ENCODE results near the gene ITGA4.
A peak's percentile ranks its signal among the peaks of the same experiment; 100 is the strongest.
"Not testable (repeated sequence)": the region's sequence is repeated elsewhere in the genome, so short reads cannot be mapped to it uniquely, and the experiment has no call there.

The ITGA4 gene

DNA sequence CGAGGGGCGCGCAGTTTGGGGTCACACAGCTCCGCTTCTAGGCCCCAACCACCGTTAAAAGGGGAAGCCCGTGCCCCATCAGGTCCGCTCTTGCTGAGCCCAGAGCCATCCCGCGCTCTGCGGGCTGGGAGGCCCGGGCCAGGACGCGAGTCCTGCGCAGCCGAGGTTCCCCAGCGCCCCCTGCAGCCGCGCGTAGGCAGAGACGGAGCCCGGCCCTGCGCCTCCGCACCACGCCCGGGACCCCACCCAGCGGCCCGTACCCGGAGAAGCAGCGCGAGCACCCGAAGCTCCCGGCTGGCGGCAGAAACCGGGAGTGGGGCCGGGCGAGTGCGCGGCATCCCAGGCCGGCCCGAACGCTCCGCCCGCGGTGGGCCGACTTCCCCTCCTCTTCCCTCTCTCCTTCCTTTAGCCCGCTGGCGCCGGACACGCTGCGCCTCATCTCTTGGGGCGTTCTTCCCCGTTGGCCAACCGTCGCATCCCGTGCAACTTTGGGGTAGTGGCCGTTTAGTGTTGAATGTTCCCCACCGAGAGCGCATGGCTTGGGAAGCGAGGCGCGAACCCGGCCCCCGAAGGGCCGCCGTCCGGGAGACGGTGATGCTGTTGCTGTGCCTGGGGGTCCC is at the start of gene ITGA4:
TSS of gene ITGA4 (plus strand) at position 266 of the 620 bp plus-strand sequence. CDS start at position 535, 269 bp downstream.
- DNase-seq (ENCODE audit: low read depth), result peak; percentile 81

DNA sequence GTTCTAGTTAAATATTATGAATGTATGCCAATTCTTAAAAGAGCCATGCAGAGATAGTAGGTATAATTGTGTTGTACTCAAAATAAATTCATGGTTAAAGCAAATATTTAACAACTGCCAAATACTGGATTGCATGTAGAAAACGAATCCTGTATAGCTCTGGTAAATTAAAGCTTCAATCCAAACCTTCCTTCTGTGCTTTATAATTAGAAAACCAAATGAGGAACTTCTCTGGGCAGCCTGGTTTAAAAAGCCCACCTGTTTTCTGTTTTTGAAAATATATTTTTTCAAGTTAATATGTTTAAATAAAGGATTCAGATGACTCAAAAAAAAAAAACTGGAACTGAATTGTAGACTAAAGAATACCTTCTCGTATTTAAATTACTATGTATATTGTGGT is 48.3 kb upstream of the ITGA4 start:
- no peak for DNase-seq (ENCODE audit: low read depth)

DNA sequence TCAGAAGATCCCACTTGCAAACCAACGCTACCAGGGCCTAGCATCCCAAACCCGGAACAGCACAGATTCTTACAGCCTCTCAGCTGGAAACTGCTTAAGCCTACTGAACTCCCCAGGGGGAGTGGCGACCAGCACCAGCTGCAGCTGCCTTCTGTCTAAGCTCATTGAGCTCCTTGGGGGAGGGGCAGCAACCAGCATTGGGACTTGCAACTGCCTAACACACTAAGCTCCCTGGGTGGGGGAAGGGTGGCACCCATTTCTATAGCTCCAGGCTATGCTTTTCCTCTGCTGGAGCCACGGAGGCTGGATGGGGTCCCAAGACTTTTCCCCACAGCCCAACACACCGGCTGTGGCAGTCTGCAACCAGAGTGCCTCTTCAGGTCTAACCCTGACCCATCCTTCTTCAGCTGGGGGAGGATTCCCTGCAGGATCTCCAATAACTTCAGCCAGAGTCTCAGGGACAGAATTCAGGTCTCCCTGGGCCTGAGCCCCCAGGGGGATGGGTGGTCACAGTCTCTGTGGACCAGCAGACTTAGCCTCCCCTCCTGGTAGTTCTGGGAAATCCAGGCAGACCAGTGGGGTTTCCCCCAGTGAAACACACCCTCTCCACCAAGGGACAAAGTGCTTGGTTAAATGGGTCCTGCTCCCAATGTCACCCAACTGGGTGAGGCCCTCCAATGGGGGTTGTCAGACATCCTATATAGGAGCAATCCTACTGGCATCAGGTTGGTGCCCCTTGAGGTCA is 45.9 kb upstream of the ITGA4 start:
- DNase-seq (ENCODE audit: low read depth), result no peak

DNA sequence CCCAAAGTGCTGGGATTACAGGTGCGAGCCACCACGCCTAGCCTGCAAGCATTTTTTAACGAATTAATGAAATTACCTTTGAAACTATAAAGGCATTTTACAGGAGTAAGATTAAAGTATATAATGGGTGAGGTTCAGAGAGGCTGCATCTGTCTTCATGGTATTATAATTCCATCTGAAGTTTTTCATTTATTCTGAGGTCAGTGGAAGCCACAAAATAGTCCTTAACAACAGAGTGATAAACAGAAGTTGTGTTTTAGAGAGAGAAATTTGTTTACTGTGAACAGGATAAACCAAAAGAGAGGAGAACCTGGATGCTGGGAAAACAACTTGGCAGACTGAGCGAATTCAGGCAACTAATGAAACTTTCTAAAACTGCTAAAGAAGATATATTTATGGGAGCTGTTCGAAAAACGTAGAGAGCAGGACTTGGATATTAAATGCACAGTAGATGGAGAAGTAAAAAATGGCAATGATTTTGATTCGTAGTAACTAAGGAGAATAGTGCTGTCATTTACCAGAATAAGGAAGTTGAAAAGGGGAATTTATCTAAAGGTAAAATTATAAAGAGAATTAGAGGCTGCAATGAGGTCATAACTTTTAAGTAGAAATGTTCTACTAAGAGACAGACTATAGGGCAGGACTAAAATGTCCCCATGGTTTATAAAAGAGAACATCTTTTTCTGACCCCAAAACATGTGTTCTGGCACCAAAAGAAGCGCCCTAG is 37.9 kb upstream of the ITGA4 start:
- no peak for DNase-seq (ENCODE audit: low read depth)

DNA sequence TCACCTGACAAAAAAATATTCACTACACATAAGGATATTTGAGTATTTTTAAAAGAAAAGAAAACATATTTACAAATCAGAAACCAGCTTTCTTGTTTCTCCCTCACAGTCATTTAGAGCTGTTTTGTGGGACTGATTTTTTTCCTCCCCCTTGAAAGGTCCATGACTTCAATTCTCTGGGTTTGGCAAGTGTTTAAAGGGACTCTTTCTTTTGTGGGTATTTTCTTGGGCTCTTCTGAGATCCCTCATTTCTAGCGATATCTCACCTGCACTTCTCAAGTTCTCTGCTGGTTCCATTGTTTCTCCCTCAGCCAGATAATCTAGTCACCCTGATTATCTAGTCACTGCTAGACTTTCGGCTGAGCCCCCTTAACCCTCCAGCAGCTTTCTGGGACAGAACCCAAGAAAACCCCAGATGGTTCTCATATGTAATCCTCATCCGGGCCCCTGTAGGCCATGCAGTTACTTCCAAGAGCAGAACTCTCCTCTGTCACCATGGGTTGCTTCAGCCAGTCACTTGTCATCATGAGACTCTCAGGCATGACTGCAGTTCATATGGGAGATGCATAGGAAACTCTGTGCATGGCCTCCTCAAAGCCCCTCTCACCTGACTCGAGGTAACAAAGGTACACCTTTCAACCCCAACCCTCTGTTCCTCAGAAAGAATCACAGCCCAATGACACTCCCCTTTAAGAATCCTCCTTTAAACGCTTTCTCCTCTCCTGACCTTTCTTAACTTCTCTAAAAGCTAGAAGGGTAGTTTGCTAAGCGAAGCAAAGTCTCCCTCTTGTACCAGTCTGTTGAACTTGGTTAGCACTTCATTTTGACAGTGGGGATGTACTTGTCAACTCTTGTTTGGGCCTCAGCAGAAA is 36.7 kb upstream of the ITGA4 start:
- DNase-seq (ENCODE audit: low read depth), result no peak

DNA sequence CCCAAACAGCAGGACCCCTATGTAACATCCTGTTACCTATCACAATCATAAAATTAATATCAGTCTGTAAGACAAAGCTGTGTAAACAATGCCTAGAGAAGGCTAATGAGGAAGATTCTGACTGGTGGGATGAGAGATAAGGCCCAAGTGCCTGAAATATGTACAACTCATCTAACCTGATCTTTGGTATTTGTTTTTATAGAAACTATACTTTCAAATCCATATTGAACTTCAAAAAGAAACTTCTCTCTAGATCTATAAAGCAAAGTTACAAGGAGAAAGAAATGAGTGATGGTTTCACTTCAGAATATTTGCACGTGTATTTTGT is 36.1 kb upstream of the ITGA4 start:
- no peak for DNase-seq (ENCODE audit: low read depth)

DNA sequence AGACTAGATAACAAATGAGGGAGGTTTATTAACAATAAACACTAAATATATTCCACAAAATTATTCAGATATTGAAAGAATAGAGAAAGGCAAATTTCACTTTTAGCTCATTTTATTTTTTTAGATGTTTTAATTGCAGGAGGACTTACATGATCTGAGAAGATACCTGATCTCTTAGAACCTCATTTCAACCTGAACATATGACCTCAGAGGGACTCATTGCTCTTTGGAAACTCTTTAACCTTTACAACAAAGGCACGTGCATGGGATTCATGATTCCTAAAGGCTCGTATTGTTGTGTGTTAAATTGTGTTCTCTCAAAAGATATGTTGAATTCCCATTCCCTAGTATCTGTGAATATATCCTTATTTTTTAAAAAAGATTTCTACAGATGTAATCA is 35.7 kb upstream of the ITGA4 start:
- DNase-seq (ENCODE audit: low read depth), result no peak

DNA sequence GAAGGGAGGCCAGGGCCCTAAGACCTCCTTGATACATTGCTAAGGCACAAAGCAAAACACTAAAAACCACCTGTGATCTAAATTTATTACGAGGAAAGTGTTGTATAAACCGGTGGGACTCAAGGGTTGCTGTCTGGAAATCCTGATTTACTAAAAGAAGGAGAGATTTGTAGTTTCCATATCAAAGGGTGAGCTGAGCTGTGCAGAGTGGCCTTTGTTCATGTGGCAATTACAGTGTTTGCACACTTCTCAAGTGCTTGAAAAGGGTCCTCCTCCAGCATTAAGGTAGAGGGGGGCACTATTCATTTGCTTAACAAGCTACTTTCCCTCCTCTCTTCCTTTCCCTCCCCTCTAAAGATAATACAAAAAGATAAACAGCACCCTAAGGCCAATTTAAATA is 30.5 kb upstream of the ITGA4 start:
- DNase-seq (ENCODE audit: low read depth), result no peak

DNA sequence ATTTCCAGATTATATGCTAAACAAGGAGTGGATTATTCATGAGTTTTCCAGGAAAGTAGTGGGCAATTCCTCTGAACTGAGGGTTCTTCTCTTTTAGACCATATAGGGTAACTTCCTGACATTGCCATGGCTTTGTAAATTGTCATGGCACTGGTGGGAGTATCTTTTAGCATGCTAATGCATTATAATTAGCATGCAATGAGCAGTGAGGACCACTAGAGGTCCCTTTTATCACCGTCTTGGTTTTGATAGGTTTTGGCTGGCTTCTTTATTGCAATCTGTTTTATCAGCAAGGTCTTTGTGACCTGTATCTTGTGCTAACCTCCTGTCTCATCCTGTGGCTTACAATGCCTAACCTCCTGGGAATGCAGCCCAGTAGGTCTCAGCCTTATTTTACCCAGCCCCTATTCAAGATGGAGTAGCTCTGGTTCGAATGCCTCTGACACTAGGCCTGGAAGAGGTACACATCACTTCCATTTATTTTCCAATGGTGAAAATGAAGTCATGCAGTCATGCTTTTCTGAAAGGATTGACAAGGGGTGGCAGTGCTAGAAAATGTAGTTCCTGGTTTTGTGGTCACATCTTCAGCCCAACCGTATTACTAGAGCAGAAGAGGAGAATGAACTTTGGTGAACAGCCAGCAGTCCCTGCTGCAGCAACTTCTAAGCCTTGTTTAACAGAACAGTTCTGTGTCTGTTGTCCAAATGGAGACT is 26.6 kb upstream of the ITGA4 start:
- DNase-seq (ENCODE audit: low read depth), result no peak

DNA sequence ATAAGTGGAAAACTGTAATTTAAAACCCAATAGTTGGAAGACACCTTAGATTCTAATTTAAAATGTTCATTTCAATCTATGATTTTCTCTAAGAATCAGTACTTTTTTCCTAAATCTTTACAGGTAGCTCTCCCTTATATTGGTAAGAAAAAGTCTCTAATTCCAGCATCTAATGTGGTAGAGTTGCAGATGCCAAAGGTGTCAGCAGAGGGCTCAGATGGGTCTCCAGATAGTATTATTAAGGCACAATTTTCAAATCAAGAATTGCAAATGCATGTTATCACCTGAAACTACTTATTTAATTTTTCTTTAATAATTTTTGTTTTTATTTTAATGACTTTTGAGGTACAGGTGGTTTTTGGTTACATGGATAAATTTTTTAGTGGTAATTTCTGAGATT is 25.5 kb upstream of the ITGA4 start:
- no peak for DNase-seq (ENCODE audit: low read depth)

DNA sequence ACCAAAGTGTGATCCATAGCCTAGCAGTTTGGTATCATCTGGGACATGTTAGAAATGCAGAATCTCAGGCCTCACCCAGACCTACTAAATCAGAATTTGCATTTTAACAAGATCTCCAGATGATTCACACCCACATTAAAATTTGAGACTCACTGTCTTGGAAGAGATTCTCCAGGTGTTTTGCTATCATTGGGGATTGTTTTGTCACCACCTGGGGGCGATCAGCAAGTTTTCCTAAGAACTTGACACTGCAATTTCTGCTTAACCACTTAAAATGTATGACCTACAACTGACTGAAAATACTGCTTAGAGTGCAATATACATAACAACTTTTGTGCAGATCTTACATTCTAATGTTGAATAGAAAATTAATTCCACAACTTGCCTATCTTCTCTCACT is 18.9 kb upstream of the ITGA4 start:
- no peak for DNase-seq (ENCODE audit: low read depth)

DNA sequence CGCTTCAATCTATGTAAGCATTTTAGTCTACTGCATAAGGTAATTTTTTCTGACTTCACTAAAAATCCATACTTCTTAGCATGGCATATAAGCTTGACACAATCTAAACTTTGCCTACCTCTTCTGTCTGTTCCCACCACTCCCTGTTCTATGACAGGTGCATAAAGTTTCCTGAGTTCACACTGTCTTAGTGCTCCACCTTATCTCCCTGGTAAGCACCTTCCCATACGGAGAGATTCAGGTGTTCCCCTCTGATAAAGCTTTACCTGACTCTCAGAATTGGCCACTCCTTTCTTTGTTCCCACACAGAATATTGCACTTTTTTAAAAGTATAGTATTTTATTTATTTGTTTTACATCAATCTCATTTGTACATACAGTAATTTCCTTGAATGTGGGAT is 16.8 kb upstream of the ITGA4 start:
- no peak for DNase-seq (ENCODE audit: low read depth)

DNA sequence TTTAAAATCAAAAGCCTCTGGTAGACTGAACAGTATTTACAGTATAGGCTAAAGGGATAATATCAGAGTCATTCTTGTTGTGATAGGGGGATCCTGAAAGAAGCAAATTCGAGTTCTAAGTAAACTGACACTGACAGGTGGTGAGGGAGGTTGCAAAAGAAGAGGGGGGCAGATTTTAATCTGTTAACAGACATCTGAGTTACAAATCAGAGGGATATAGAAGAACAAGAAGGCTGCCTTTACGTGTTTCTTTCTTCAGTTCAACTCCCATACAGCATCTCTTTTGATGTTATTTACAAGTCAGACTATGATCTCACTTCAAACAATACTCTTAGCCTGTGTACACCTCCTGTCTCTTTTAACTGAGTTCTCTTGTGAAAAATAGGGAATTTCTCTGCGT is 16.3 kb upstream of the ITGA4 start:
- DNase-seq (ENCODE audit: low read depth), result no peak

DNA sequence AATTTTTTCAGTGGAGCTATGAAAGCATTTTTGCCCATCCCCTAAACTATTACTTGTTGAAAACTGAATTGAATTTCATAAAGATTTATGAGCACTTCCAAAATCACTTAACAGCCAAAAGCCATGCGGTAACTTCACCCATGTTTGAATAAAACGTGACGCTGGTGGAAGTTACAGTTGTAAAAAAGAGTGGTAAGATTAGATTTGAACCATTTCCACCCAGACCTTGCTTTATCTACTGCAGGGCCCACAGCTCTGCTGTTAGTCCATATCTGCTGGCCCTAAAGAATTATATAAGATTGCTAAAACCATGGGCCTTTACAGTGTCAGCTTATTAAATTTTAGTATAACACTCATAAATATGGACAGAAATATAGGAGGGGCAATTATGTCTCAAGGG is 15.5 kb upstream of the ITGA4 start:
- no peak for DNase-seq (ENCODE audit: low read depth)

DNA sequence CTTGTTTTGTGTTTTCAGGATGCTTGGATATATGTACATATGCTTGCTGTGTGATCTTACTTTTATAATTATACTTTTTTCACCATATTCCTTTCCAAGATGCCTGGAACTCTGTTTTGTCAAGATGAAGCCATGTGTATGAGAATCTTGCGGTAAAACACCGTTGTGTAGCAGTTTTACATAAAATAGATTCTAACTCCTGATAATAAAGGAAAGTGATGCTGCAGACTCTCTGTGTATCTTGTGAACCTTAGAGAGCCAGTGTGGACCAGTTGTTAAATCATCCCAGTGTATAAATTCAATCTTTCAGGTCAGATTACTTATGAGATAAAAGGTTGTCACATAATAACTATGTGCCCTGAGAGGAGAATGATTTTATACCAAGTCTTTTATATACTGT is 12.5 kb upstream of the ITGA4 start:
- DNase-seq (ENCODE audit: low read depth), result no peak

DNA sequence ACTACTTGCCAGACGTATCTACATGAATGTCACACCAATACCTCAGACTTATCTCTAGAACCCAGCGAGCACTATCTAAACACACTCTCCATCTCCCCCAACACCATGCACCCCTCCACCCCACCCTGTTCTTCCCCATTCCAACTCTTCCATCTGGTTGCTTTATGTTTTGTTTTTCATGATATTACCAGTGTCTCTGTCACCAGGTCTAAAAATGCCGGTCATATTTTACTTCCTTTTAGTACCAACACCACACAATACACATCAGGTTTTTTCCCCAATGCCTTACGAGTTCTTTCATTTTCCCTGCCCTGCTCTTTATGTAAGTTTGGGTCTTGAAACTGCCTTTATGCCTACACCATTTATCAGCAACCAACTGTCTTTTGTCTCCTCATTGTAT is 10.2 kb upstream of the ITGA4 start:
- DNase-seq (ENCODE audit: low read depth), result no peak

DNA sequence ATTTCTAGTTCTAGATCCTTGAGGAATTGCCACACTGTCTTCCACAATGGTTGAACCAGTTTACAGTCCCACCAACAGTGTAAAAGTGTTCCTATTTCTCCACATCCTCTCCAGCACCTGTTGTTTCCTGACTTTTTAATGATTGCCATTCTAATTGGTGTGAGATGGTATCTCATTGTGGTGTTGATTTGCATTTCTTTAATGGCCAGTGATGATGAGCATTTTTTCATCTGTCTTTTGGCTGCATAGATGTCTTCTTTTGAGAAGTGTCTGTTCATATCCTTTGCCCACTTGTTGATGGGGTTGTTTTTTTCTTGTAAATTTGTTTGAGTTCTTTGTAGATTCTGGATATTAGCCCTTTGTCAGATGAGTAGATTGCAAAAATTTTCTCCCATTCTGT is 7.9 kb upstream of the ITGA4 start:
- not testable (repeated sequence) for DNase-seq (ENCODE audit: low read depth)

DNA sequence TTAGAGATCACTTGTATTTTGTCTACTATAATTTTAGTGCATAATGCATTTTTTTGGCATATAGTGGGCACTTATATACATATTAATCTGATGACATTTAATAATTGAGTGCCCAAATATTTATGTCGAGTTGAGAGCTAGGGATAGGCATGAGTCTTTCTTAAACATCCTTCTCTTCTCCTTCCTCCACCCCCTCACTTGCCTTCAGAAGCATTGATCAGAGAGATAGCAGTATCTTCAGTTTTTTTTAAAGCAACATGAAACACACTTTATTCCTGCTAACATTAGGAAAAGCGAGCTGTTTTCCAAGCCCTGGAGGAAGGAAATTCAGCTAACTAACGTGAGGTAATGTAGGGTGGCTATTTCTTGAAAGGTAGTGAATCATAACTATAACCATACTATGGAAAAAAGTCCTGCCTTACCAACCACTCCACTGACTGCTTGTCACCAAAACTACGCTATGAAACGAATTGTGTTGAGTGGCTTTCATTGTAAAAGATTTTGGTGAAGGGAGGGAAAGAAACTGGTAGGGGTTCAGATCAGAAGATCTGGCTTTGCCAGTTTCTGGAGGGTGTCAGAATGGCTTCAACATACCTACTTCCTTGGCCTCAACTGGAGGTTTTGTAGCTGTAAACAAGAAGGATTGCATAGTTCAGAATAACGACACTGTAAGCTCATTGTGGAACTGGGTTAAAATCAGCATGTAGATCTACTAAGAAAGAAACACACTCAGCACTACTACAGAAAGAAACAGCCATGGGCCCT is 2.3 kb upstream of the ITGA4 start:
- DNase-seq (ENCODE audit: low read depth), result no peak

DNA sequence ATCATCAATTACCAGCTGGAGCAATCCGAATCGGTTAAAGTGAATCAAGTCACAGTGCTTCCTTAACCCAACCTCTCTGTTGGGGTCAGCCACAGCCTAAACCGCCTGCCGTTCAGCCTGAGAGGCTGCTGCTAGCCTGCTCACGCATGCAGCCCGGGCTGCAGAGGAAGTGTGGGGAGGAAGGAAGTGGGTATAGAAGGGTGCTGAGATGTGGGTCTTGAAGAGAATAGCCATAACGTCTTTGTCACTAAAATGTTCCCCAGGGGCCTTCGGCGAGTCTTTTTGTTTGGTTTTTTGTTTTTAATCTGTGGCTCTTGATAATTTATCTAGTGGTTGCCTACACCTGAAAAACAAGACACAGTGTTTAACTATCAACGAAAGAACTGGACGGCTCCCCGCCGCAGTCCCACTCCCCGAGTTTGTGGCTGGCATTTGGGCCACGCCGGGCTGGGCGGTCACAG is 496 bp upstream of the ITGA4 start:
- peak; percentile 49 for DNase-seq (ENCODE audit: low read depth)

DNA sequence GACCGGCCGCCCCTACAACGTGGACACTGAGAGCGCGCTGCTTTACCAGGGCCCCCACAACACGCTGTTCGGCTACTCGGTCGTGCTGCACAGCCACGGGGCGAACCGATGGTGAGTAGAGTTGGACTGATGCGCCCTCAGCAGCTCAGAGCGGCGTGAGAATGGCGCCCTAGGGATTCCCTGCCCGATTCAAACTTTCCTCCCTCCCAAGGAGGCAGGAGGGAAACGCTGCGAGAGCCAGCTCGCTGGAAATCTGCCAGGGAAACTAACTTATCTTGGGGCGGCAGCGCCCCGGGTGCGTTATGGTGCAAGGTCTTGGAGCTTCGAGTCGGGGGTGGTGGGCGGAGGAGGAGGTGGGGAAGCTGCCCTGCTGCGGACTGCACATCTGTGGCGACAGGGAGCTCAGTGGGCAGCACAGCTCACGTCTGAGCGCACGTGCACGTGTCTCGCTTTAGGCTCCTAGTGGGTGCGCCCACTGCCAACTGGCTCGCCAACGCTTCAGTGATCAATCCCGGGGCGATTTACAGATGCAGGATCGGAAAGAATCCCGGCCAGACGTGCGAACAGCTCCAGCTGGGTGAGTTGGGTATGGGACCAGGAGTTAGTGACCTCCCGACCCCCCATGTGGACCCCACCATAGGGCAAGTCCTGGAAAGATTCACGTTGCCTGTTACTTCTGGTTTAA is 697 bp downstream of the ITGA4 start:
- DNase-seq (ENCODE audit: low read depth), result peak; percentile 59
